ENCODE data around the gene CFAP100. TPM values are rescaled to one million over a fixed set of nuclear protein-coding genes. Genes with fewer than 3 reads are reported as not detected.

Gene CFAP100
- total RNA-seq, 4 donors from 2014 or later = 6.1 TPM; not detected in 3

- H3K27me3 ChIP-seq = peaks cover 0 to 3% of the 10 kb centered on the region in 2 donors
- no peak for TF ChIP-seq POLR2A (IDR thresholded peaks at IDR 0.05)
- no peak for TF ChIP-seq CTCF (IDR thresholded peaks at IDR 0.05)
- no peak for TF ChIP-seq EP300 (IDR thresholded peaks at IDR 0.05)
- no peak for DNase-seq (ENCODE audit: low spot score in 2 of 2)
- H3K27ac ChIP-seq = peak overlapping the region in 1 of 4 donors; percentile 98
- WGBS, 2 donors = 40 to 76% methylated on average over 1 of the region's 1 CpG
- no peaks in the 10 kb centered on the region for H3K36me3 ChIP-seq
- peaks cover 4 to 26% (median 12%) of the 10 kb centered on the region in 4 donors for H3K4me1 ChIP-seq
- no peaks in the 10 kb centered on the region for H3K9me3 ChIP-seq
- no peak overlapping the region for H3K4me3 ChIP-seq
These were observed 3.1 kb upstream of the CFAP100 start for GRCh38 chr3:126391631-126392030.

GRCh38 chr3:126392246-126392645 is 2.5 kb upstream of the CFAP100 start:
- Histone ChIP-seq H3K27me3 (peaks cover 0 to 3% of the 10 kb centered on the region in 2 donors), H3K4me3 (no peak overlapping the region), H3K4me1 (peaks cover 4 to 26% (median 12%) of the 10 kb centered on the region in 4 donors), H3K9me3 (no peaks in the 10 kb centered on the region), H3K36me3 (no peaks in the 10 kb centered on the region), H3K27ac (peak overlapping the region in 1 of 4 donors; percentile 98)
- no peak for TF ChIP-seq POLR2A (IDR thresholded peaks at IDR 0.05)
- no peak for DNase-seq (ENCODE audit: low spot score in 2 of 2)
- WGBS, 2 donors = 82 to 89% methylated on average over 12 of the region's 12 CpGs

- Histone ChIP-seq H3K4me1 (peaks cover 3 to 22% (median 9%) of the 10 kb centered on the region in 4 donors), H3K9me3 (peaks cover 0 to 5% (median 0%) of the 10 kb centered on the region in 4 donors), H3K4me3 (no peak overlapping the region), H3K27me3 (peaks cover 0 to 3% of the 10 kb centered on the region in 2 donors), H3K27ac (peak overlapping the region in 1 of 4 donors; percentile 15), H3K36me3 (no peaks in the 10 kb centered on the region)
- TF ChIP-seq EP300 (IDR thresholded peaks at IDR 0.05) = no peak
- TF ChIP-seq CTCF (IDR thresholded peaks at IDR 0.05) = no peak
- no peak for TF ChIP-seq POLR2A (IDR thresholded peaks at IDR 0.05)
- no peak for DNase-seq (ENCODE audit: low spot score in 2 of 2)
- WGBS, 2 donors = 84 to 88% methylated on average over 3 to 4 of the region's 4 CpGs
These were observed 1.1 kb upstream of the CFAP100 start for GRCh38 chr3:126393563-126393962.

- H3K36me3 ChIP-seq = no peaks in the 10 kb centered on the region
- peak overlapping the region in 2 of 4 donors; percentile 9 to 45 for H3K4me3 ChIP-seq
- TF ChIP-seq EP300 (IDR thresholded peaks at IDR 0.05) (no peak), CTCF (IDR thresholded peaks at IDR 0.05) (no peak), POLR2A (IDR thresholded peaks at IDR 0.05) (no peak)
- H3K27me3 ChIP-seq = peaks cover 0 to 3% of the 10 kb centered on the region in 2 donors
- peaks cover 0 to 10% (median 0%) of the 10 kb centered on the region in 4 donors for H3K9me3 ChIP-seq
- DNase-seq (ENCODE audit: low spot score in 2 of 2) = no peak
- WGBS, 2 donors = 25 to 31% methylated on average over 7 to 8 of the region's 30 CpGs
- H3K27ac ChIP-seq = peak overlapping the region in 1 of 4 donors; percentile 56
- peaks cover 0 to 11% (median 4%) of the 10 kb centered on the region in 4 donors for H3K4me1 ChIP-seq
These were observed 240 bp downstream of the CFAP100 start for GRCh38 chr3:126394977-126395321.

- WGBS, 2 donors = 92 to 97% methylated on average over 5 to 6 of the region's 6 CpGs
- H3K27ac ChIP-seq = no peak overlapping the region
- H3K4me3 ChIP-seq = no peak overlapping the region
- H3K4me1 ChIP-seq = peaks cover 0 to 11% (median 4%) of the 10 kb centered on the region in 4 donors
- no peaks in the 10 kb centered on the region for H3K36me3 ChIP-seq
- H3K27me3 ChIP-seq = peaks cover 0 to 3% of the 10 kb centered on the region in 2 donors
- no peak for TF ChIP-seq POLR2A (IDR thresholded peaks at IDR 0.05)
- TF ChIP-seq CTCF (IDR thresholded peaks at IDR 0.05) = no peak
- no peak for TF ChIP-seq EP300 (IDR thresholded peaks at IDR 0.05)
- DNase-seq (ENCODE audit: low spot score in 2 of 2) = no peak
- H3K9me3 ChIP-seq = peaks cover 0 to 10% (median 0%) of the 10 kb centered on the region in 4 donors
These were observed 1.3 kb downstream of the CFAP100 start for GRCh38 chr3:126395846-126396513.

Measured in tibial nerve (tissue), 4 donors.